C4-2B (cell line): Measurements from ENCODE around the gene TTN.

ENCODE experiments used
- CTCF ChIP-seq: fragments of 450-650 bp; conservative IDR thresholded peaks from 2 replicates; pipeline ENCODE4 v1.5.1; 2017; ENCODE audit warnings: mild to moderate bottlenecking
- ZFX ChIP-seq: fragments of 450-650 bp; IDR thresholded peaks from 2 replicates; pipeline ENCODE4 v1.6.1; 2017

GRCh38 chr2:178730049-178730448 lies 77.2 kb downstream of the TTN start:
- TF ChIP-seq CTCF = no peak
- TF ChIP-seq ZFX = no peak
